ENCODE measurements around the gene WWC1. TPM values are rescaled to one million over a fixed set of nuclear protein-coding genes. Genes with fewer than 3 reads are reported as not detected.
"Not testable (repeated sequence)": the region's sequence is repeated elsewhere in the genome, so short reads cannot be mapped to it uniquely, and the experiment has no call there.

Gene WWC1
- total RNA-seq, 1 donor from 2014 or later, result 13.7 TPM

DNA sequence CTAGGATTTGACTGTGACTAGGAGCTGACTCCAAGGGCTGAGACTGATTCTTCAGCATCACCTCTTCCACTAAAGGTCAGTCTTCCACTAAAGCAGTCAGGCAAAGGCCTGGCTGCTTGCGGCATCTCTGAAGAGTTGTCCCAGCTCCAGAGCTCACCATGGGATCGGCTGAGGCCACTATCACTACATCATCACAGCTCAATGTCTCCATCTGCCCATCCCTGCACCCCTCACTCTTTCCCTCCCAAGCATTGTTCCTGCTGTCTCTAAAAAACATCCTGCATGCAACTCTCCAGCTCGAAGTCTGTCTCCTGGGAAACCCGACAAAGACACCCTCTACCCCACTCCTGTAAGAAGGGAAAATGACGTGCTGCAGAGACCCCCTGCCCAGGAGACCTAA is 15.5 kb upstream of the WWC1 start:
- TF ChIP-seq, protein P1, sequence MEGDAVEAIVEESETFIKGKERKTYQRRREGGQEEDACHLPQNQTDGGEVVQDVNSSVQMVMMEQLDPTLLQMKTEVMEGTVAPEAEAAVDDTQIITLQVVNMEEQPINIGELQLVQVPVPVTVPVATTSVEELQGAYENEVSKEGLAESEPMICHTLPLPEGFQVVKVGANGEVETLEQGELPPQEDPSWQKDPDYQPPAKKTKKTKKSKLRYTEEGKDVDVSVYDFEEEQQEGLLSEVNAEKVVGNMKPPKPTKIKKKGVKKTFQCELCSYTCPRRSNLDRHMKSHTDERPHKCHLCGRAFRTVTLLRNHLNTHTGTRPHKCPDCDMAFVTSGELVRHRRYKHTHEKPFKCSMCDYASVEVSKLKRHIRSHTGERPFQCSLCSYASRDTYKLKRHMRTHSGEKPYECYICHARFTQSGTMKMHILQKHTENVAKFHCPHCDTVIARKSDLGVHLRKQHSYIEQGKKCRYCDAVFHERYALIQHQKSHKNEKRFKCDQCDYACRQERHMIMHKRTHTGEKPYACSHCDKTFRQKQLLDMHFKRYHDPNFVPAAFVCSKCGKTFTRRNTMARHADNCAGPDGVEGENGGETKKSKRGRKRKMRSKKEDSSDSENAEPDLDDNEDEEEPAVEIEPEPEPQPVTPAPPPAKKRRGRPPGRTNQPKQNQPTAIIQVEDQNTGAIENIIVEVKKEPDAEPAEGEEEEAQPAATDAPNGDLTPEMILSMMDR (conservative IDR thresholded peaks at IDR 0.05), result no peak
- peak overlapping the region; percentile 67 for H3K27ac Mint-ChIP-seq (ENCODE audit: unreplicated experiment)
- peaks cover 8% of the 10 kb centered on the region for H3K4me1 Mint-ChIP-seq
- no peaks in the 10 kb centered on the region for H3K36me3 Mint-ChIP-seq (ENCODE audit: low read depth)
- no peak for DNase-seq (ENCODE audit: low read depth, low spot score)
- no peak overlapping the region for H3K4me3 Mint-ChIP-seq
- H3K27me3 Mint-ChIP-seq (ENCODE audit: low read depth), result peaks cover 11% of the 10 kb centered on the region
- no peaks in the 10 kb centered on the region for H3K9me3 Mint-ChIP-seq

DNA sequence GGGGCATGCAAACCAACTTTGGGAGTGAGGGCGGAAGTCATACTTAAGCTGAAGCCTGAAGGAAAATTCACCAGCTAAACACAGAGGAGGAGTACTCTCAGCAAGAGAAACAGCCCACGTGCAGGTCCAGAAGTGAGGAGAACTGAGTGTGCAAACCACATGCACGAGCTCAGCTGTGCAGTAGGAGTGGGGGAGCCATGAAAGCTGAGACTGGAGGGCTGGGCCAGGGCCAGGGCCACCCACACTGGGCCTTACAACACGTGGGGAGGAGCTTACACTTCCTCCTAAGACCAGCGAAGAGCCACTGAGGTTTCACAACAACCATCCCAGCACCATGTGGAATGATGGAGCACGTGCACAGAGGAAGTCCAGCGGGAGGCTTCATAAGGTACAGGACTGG is 9.3 kb upstream of the WWC1 start:
- H3K27me3 Mint-ChIP-seq (ENCODE audit: low read depth), result peaks cover 12% of the 10 kb centered on the region

DNA sequence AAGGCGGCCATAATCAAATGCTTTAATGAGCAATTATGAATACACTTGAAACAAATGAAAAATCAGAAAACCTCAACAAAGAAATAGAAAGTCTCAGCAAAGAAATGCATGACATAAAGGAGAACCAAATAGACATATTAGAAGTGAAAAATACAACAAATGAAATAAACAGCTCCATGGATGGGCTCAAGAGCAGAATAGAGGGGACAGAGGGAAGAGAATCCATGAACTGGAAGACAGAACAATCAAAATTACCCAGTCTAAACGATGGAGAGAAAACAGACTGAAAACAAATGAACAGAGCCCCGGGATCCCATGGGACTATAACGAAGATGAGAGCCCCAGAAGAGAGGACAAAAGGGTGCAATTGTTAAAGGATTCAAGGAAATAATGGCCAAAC is 6.6 kb upstream of the WWC1 start:
- peaks cover 3% of the 10 kb centered on the region for H3K9me3 Mint-ChIP-seq
- peaks cover 3% of the 10 kb centered on the region for H3K36me3 Mint-ChIP-seq (ENCODE audit: low read depth)
- no peak overlapping the region for H3K4me3 Mint-ChIP-seq
- no peak overlapping the region for H3K27ac Mint-ChIP-seq (ENCODE audit: unreplicated experiment)
- TF ChIP-seq, protein P1 (conservative IDR thresholded peaks at IDR 0.05), result no peak
- H3K27me3 Mint-ChIP-seq (ENCODE audit: low read depth), result peaks cover 21% of the 10 kb centered on the region
- no peak for DNase-seq (ENCODE audit: low read depth, low spot score)
- peaks cover 6% of the 10 kb centered on the region for H3K4me1 Mint-ChIP-seq

More for the DNA sequence above, 9.3 kb upstream of the WWC1 start:
- TF ChIP-seq, protein P1 (conservative IDR thresholded peaks at IDR 0.05), result no peak
- H3K27ac Mint-ChIP-seq (ENCODE audit: unreplicated experiment), result no peak overlapping the region
- H3K4me1 Mint-ChIP-seq, result peaks cover 6% of the 10 kb centered on the region
- H3K4me3 Mint-ChIP-seq, result no peak overlapping the region
- no peak for DNase-seq (ENCODE audit: low read depth, low spot score)
- H3K36me3 Mint-ChIP-seq (ENCODE audit: low read depth), result peaks cover 3% of the 10 kb centered on the region
- peaks cover 3% of the 10 kb centered on the region for H3K9me3 Mint-ChIP-seq

DNA sequence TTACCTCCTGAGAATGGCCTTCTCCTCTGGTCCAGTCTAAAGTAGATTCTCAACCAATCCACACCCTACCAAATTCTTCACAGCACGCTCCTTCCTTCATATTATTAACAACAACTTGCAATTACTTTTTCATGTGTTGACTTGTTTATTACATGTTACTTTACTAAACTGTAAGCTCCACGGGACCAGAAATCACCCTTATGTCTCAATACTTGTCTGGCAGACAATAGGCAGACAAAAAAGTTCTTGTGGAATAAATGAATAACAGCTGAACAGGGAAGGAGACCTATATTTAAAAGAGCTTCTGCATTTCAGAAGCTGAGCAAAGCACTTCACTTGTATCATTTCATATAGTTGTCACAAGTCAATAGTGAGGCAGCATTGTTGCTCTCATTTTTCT is 5.7 kb upstream of the WWC1 start:
- Mint-ChIP-seq H3K36me3 (ENCODE audit: low read depth) (peaks cover 3% of the 10 kb centered on the region), H3K4me3 (no peak overlapping the region), H3K9me3 (peaks cover 3% of the 10 kb centered on the region), H3K27ac (ENCODE audit: unreplicated experiment) (no peak overlapping the region), H3K4me1 (peaks cover 6% of the 10 kb centered on the region), H3K27me3 (ENCODE audit: low read depth) (peaks cover 23% of the 10 kb centered on the region)
- TF ChIP-seq, protein P1 (conservative IDR thresholded peaks at IDR 0.05), result no peak
- DNase-seq (ENCODE audit: low read depth, low spot score), result no peak

DNA sequence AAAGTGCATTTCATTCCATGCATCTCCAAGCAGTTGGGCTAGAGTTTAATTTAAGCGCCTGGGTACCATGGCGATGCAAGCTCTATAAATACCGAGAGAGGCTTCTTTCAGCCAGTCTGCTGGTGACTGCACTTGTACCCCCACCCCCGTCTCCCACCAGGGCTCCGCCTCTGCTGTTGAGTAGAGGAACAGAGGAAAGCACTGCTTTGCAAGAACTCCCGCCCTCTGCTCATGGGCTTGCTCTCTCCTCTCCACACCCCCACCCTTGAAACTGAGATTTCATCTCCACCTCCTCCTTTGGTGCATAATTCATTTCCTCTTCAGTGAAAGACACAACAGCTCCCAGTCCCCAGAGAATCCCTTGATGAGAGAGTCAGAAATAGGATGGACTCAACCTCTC is 5.1 kb upstream of the WWC1 start:
- peaks cover 12% of the 10 kb centered on the region for H3K4me1 Mint-ChIP-seq
- H3K36me3 Mint-ChIP-seq (ENCODE audit: low read depth), result peaks cover 3% of the 10 kb centered on the region
- H3K27ac Mint-ChIP-seq (ENCODE audit: unreplicated experiment), result no peak overlapping the region
- TF ChIP-seq, protein P1 (conservative IDR thresholded peaks at IDR 0.05), result no peak
- H3K9me3 Mint-ChIP-seq, result peaks cover 3% of the 10 kb centered on the region
- H3K27me3 Mint-ChIP-seq (ENCODE audit: low read depth), result peaks cover 28% of the 10 kb centered on the region
- H3K4me3 Mint-ChIP-seq, result peak overlapping the region; percentile 45
- no peak for DNase-seq (ENCODE audit: low read depth, low spot score)

DNA sequence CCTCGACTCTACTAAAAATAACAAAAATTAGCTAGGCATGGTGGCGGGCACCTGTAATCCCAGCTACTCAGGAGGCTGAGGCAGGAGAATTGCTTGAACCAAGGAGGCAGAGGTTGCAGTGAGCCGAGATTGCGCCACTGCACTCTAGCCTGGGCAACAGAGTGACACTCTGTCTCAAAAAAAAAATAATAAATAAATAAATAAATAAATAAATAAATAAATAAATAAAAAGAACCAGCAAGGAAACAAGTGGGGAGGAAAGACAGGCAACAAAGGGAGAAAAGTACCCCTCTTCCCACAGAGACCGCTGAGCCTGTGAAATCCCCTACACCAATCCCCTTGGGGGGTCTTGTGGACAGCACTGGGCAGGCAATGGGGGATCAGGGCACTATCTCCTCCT is 4.6 kb upstream of the WWC1 start:
- Mint-ChIP-seq H3K4me1 (peaks cover 12% of the 10 kb centered on the region), H3K27me3 (ENCODE audit: low read depth) (peaks cover 28% of the 10 kb centered on the region)
- not testable (repeated sequence) for DNase-seq (ENCODE audit: low read depth, low spot score); H3K4me3 Mint-ChIP-seq; H3K36me3 Mint-ChIP-seq (ENCODE audit: low read depth); H3K9me3 Mint-ChIP-seq; H3K27ac Mint-ChIP-seq (ENCODE audit: unreplicated experiment)

Data from neural crest cell (in vitro differentiated cells).